K562 (cell line): ENCODE measurements around the gene ANKRD31. TPM values are rescaled to one million over a fixed set of nuclear protein-coding genes. Genes with fewer than 3 reads are reported as not detected.
A peak's percentile ranks its signal among the peaks of the same experiment; 100 is the strongest.

Experiments used
- ATAC-seq: fragments of 200-7000 bp; cut with Tn5 transposase; 3 replicates; pipeline ENCODE4 v1.9.1; 2020; ENCODE audit warnings: moderate library complexity
- BruUV-seq: library from RNA; stranded (reverse); fragments of 400-500 nt; replicated peaks from 2 replicates; lab custom pipeline; 2021; lab: Mats Ljungman, UMichigan
- CTCF ChIA-PET: fragments of 300-600 bp; formaldehyde crosslinking; extraction: SDS; loops from one replicate; lab custom pipeline; 2021; ENCODE audit warnings: low intra/inter-chr PET ratio; lab: Yijun Ruan, JAX
- POLR2A ChIA-PET: fragments of 300-600, 350-650 bp; sonication (Branson Sonifier 250); formaldehyde crosslinking; extraction: SDS; loops from one replicate; lab custom pipeline; 2021; ENCODE audit warnings: antibody characterized with exemption, inconsistent platforms; lab: Yijun Ruan, JAX
- DNase-seq, 4 experiments: peaks; one replicate each; pipeline versions ENCODE4 v3.0.0 to v3.0.0-alpha.2; 2011 to 2018; ENCODE audit warnings: low spot score in 3 of 4, mixed read lengths in 3 of 4; ENCODE audit errors: extremely low read depth in 1 of 4
- FAIRE-seq: peaks from 2 replicates; lab custom pipeline; 2011; peaks lifted over from hg19 to GRCh38; lab: Jason Lieb, UNC
- H2AFZ ChIP-seq: 2 replicates; pipeline ENCODE4 v1.6.0; 2011; ENCODE audit warnings: low read depth, low read length, control low read depth, inconsistent platforms
- H3K27ac ChIP-seq: fragments of 200-600 bp; 3 replicates; pipeline ENCODE4 v1.8.0; 2011; ENCODE audit warnings: low read depth, mild to moderate bottlenecking, control low read depth, inconsistent platforms, low read length, moderate library complexity, mixed read lengths; ENCODE audit errors: extremely low read depth
- H3K27me3 ChIP-seq, 2 experiments: fragments of 300-600 bp in 1 of 2; 2 replicates in 1 of 2; 3 replicates in 1 of 2; pipeline versions ENCODE4 v1.6.0 to v1.8.0; 2011; ENCODE audit warnings: inconsistent platforms in 2 of 2, low read length in 2 of 2, mild to moderate bottlenecking in 1 of 2, mixed read lengths in 1 of 2, moderate library complexity in 1 of 2; ENCODE audit not compliant: control insufficient read depth in 2 of 2, insufficient read depth in 2 of 2
- H3K36me3 ChIP-seq: fragments of 300-600 bp; 3 replicates; pipeline ENCODE4 v1.8.0; 2011; ENCODE audit warnings: mild to moderate bottlenecking, low read length, inconsistent platforms; ENCODE audit not compliant: control insufficient read depth, insufficient read depth
- H3K4me1 ChIP-seq, 2 experiments: fragments of 200-600 bp in 1 of 2; replicated peaks in 1 of 2; 2 replicates in 1 of 2; 3 replicates in 1 of 2; pipeline versions ENCODE4 v1.5.1 to v1.8.0; 2011; ENCODE audit warnings: inconsistent platforms in 2 of 2, low read length in 2 of 2, mild to moderate bottlenecking in 1 of 2, mixed read lengths in 1 of 2, moderate library complexity in 1 of 2; ENCODE audit not compliant: control insufficient read depth in 2 of 2, insufficient read depth in 2 of 2
- H3K4me2 ChIP-seq: 2 replicates; pipeline ENCODE4 v1.6.1; 2011; ENCODE audit warnings: low read length, control low read depth, inconsistent platforms, mixed read lengths; ENCODE audit not compliant: insufficient read depth
- H3K4me3 ChIP-seq: fragments of 200-600 bp; sonication (generic), shearing (Covaris generic); 2 replicates; pipeline ENCODE4 v1.5.1; 2016; ENCODE audit warnings: control low read depth, inconsistent platforms
- H3K79me2 ChIP-seq: fragments of 200-600 bp; 3 replicates; pipeline ENCODE4 v1.8.0; 2011; ENCODE audit warnings: low read length, inconsistent platforms; ENCODE audit not compliant: control insufficient read depth, insufficient read depth
- H3K9ac ChIP-seq, 2 experiments: 2 replicates each; pipeline versions ENCODE4 v1.6.0 to v1.6.1; 2011; ENCODE audit warnings: low read depth in 2 of 2, low read length in 2 of 2, control low read depth in 1 of 2, inconsistent platforms in 1 of 2, mild to moderate bottlenecking in 1 of 2, mixed read lengths in 1 of 2; ENCODE audit not compliant: insufficient read depth in 1 of 2
- H3K9me1 ChIP-seq: one replicate; pipeline ENCODE4 v1.6.0; 2011; ENCODE audit warnings: inconsistent platforms, mild to moderate bottlenecking, low read length, moderate library complexity; ENCODE audit not compliant: control insufficient read depth, insufficient read depth
- H3K9me3 ChIP-seq: replicated peaks from 2 replicates; pipeline ENCODE4 v1.5.1; 2011; ENCODE audit warnings: low read depth, low read length, inconsistent platforms; ENCODE audit not compliant: control insufficient read depth, insufficient read depth
- H4K20me1 ChIP-seq: replicated peaks from 2 replicates; pipeline ENCODE4 v1.6.1; 2011; ENCODE audit warnings: low read length, inconsistent platforms, mixed read lengths; ENCODE audit not compliant: control insufficient read depth, insufficient read depth
- NFIC ChIP-seq: fragments of 450-650 bp; IDR thresholded peaks from 2 replicates; pipeline ENCODE4 v1.6.1; 2017; ENCODE audit warnings: mild to moderate bottlenecking, inconsistent platforms
- NR3C1 ChIP-seq: sonication (generic); formaldehyde crosslinking; IDR thresholded peaks from 2 replicates; pipeline ENCODE4 v1.8.1; 2022; ENCODE audit warnings: missing genetic modification reagents
- WGBS: fragments of 100-300 bp; shearing (Covaris generic); methylation state at CpG from one replicate; pipeline ENCODE4 v1.1.6; 2016; ENCODE audit warnings: low coverage, mixed read lengths; ENCODE audit not compliant: insufficient coverage; ENCODE audit errors: missing lambda C conversion rate; 5-methylcytosine and 5-hydroxymethylcytosine counted together
- in situ Hi-C: fragments of 300-500 bp; cut with MboI; formaldehyde crosslinking; loops from 4 replicates; pipeline ENCODE4 v1.15.0; 2018; ENCODE audit warnings: inconsistent platforms, mixed read lengths
- intact Hi-C: fragments of 100-400 bp; cut with micrococcal nuclease; formaldehyde crosslinking; loops from 2 replicates; pipeline ENCODE4 v1.14.2; 2022
- polyA plus RNA-seq, 8 experiments: library from polyadenylated mRNA; depleted of rRNA in 4 of 8; stranded (reverse) in 5 of 8; unstranded in 3 of 8; fragments of >200 nt; fragmentation: Nextera tagmentation in 2 of 8; fragmentation: Illumina TruSeq in 1 of 8; extraction: Ambion mirVana in 2 of 8; extraction: Trizol in 1 of 8; gene quantifications; 2 replicates each; pipeline versions ENCODE4 v1.2.1 to v1.2.3, GENCODE V29; 2011 to 2014; ENCODE audit warnings: inconsistent platforms in 1 of 8, missing spikeins in 1 of 8
- total RNA-seq, 7 experiments: library from RNA; depleted of rRNA in 6 of 7; stranded (reverse); fragments of >200 nt in 6 of 7; fragmentation: Illumina TruSeq in 2 of 7; extraction: Trizol in 2 of 7; gene quantifications; 2 replicates each; pipeline versions ENCODE4 v1.2.1 to v1.2.3, GENCODE V29; 2011 to 2021; ENCODE audit warnings: low replicate concordance in 1 of 7
- TF ChIP-seq, protein P1 (sequence below): fragments of 450-650 bp; formaldehyde crosslinking; conservative IDR thresholded peaks from 2 replicates; pipeline ENCODE4 v1.4.0; 2022; ENCODE audit warnings: mild to moderate bottlenecking, missing genetic modification characterization
- TF ChIP-seq, protein P2 (sequence below), 3 experiments: IDR thresholded peaks in 2 of 3; conservative IDR thresholded peaks in 1 of 3; 2 replicates each; pipeline ENCODE4 v1.5.1; 2011 to 2012; ENCODE audit warnings: low read length in 3 of 3, mild to moderate bottlenecking in 3 of 3, control low read depth in 2 of 3, improper control_type of control experiment in 1 of 3, inconsistent platforms in 1 of 3, low read depth in 1 of 3, mixed read lengths in 1 of 3, moderate library complexity in 1 of 3; ENCODE audit not compliant: insufficient read depth in 2 of 3

The ANKRD31 gene
- total and polyA plus RNA-seq, 9 of the 15 experiments (the other 6 are each of a cell fraction or from before 2014, with no cell fraction given): under 0.01 to 0.11 (median 0.05) TPM; not detected in 1

- no peak overlapping the region for H2AFZ ChIP-seq
- POLR2A ChIA-PET: no interaction called here
- no peak overlapping the region for H3K9ac ChIP-seq
- H3K4me2 ChIP-seq: no peak overlapping the region
- H4K20me1 ChIP-seq: no peaks in the 10 kb centered on the region
- no TSS peak for BruUV-seq
- ATAC-seq (no peak), FAIRE-seq (no peak), DNase-seq (no peak)
- H3K36me3 ChIP-seq: no peaks in the 10 kb centered on the region
- intact Hi-C loops (no loop called here), in situ Hi-C loops (no loop called here)
- WGBS: 17% methylated on average over 6 of the region's 7 CpGs
- H3K9me3 ChIP-seq: no peaks in the 10 kb centered on the region
- H3K4me3 ChIP-seq: no peak overlapping the region
- H3K4me1 ChIP-seq: peaks cover 0 to 16% of the 10 kb centered on the region in 2 experiments; a peak in 3 of 5 replicates
- H3K79me2 ChIP-seq: no peaks in the 10 kb centered on the region
- no peaks in the 10 kb centered on the region for H3K9me1 ChIP-seq
- TF ChIP-seq NFIC: peak; percentile 81
- TF ChIP-seq, protein P1, sequence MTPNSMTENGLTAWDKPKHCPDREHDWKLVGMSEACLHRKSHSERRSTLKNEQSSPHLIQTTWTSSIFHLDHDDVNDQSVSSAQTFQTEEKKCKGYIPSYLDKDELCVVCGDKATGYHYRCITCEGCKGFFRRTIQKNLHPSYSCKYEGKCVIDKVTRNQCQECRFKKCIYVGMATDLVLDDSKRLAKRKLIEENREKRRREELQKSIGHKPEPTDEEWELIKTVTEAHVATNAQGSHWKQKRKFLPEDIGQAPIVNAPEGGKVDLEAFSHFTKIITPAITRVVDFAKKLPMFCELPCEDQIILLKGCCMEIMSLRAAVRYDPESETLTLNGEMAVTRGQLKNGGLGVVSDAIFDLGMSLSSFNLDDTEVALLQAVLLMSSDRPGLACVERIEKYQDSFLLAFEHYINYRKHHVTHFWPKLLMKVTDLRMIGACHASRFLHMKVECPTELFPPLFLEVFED (CRISPR knock-in tag): no peak
- H3K27me3 ChIP-seq: peaks cover 19 to 35% of the 10 kb centered on the region in 2 experiments
- CTCF ChIA-PET: no interaction called here
- H3K27ac ChIP-seq: no peak overlapping the region
Observed at GRCh38 chr5:75051217-75051751, 185.4 kb downstream of the ANKRD31 start.

GRCh38 chr5:75050415-75050814, 186.3 kb downstream of the ANKRD31 start:
- no TSS peak for BruUV-seq
- POLR2A ChIA-PET: no interaction called here

More at GRCh38 chr5:75050415-75050814, 186.3 kb downstream of the ANKRD31 start:
- ATAC-seq (peak; percentile 88), DNase-seq (peak; percentile 19 to 48 (median 34)), FAIRE-seq (no peak)
- H3K9me3 ChIP-seq: no peaks in the 10 kb centered on the region
- H3K9me1 ChIP-seq: no peaks in the 10 kb centered on the region
- H3K27ac ChIP-seq: no peak overlapping the region
- CTCF ChIA-PET: no interaction called here
- H3K4me1 ChIP-seq: peaks cover 0 to 16% of the 10 kb centered on the region in 2 experiments; a peak in 3 of 5 replicates
- no peaks in the 10 kb centered on the region for H3K79me2 ChIP-seq
- peaks cover 19 to 32% of the 10 kb centered on the region in 2 experiments for H3K27me3 ChIP-seq
- TF ChIP-seq NR3C1: no peak
- TF ChIP-seq, protein P2, sequence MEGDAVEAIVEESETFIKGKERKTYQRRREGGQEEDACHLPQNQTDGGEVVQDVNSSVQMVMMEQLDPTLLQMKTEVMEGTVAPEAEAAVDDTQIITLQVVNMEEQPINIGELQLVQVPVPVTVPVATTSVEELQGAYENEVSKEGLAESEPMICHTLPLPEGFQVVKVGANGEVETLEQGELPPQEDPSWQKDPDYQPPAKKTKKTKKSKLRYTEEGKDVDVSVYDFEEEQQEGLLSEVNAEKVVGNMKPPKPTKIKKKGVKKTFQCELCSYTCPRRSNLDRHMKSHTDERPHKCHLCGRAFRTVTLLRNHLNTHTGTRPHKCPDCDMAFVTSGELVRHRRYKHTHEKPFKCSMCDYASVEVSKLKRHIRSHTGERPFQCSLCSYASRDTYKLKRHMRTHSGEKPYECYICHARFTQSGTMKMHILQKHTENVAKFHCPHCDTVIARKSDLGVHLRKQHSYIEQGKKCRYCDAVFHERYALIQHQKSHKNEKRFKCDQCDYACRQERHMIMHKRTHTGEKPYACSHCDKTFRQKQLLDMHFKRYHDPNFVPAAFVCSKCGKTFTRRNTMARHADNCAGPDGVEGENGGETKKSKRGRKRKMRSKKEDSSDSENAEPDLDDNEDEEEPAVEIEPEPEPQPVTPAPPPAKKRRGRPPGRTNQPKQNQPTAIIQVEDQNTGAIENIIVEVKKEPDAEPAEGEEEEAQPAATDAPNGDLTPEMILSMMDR (IDR thresholded peaks at IDR 0.05 in 2 of 3, conservative IDR thresholded peaks at IDR 0.05 in 1 of 3; ENCODE audit: insufficient read depth in 2 of 3, low read depth in 1 of 3, low read length in 3 of 3): peak in 2 of 3 experiments; percentile 28 to 34; a peak in 4 of 6 replicates
- H4K20me1 ChIP-seq: no peaks in the 10 kb centered on the region
- intact Hi-C loops (no loop called here), in situ Hi-C loops (no loop called here)
- H3K36me3 ChIP-seq: no peaks in the 10 kb centered on the region
- no peak overlapping the region for H3K4me2 ChIP-seq
- no peak overlapping the region for H3K4me3 ChIP-seq
- H2AFZ ChIP-seq: no peak overlapping the region
- 13% methylated on average over 10 of the region's 11 CpGs for WGBS
- no peak overlapping the region for H3K9ac ChIP-seq
